HepG2 (cell line): ENCODE results near the gene SPATA32. TPM values are rescaled to one million over a fixed set of nuclear protein-coding genes. Genes with fewer than 3 reads are reported as not detected.

ENCODE experiments used
- ATF7 ChIP-seq, 2 experiments: fragments of 450-650 bp in 1 of 2; sonication (generic) in 1 of 2; formaldehyde crosslinking in 1 of 2; IDR thresholded peaks; 2 replicates each; pipeline versions ENCODE4 v1.4.0 to v1.6.1; 2016 to 2020; ENCODE audit warnings: antibody characterized with exemption in 1 of 2, mild to moderate bottlenecking in 1 of 2, missing genetic modification reagents in 1 of 2
- ATF7-NPFF ChIP-seq: sonication (generic); formaldehyde crosslinking; IDR thresholded peaks from 2 replicates; pipeline ENCODE4 v1.8.1; 2023; ENCODE audit warnings: mild to moderate bottlenecking, low read depth, missing genetic modification reagents, moderate library complexity
- CENPT ChIP-seq: sonication (generic); formaldehyde crosslinking; IDR thresholded peaks from 2 replicates; pipeline ENCODE4 v1.8.0; 2022; ENCODE audit warnings: low read depth, mild to moderate bottlenecking, moderate library complexity, missing genetic modification reagents
- HMG20A ChIP-seq: IDR thresholded peaks from 2 replicates; pipeline ENCODE4 v1.6.1; 2016; ENCODE audit warnings: borderline replicate concordance
- NR2F6 ChIP-seq, 2 experiments: IDR thresholded peaks; 2 replicates each; pipeline ENCODE4 v1.6.1; 2016; ENCODE audit warnings: antibody characterized with exemption in 1 of 2, mild to moderate bottlenecking in 1 of 2
- RBAK ChIP-seq: sonication (generic); formaldehyde crosslinking; IDR thresholded peaks from 2 replicates; pipeline ENCODE4 v1.5.1; 2020; ENCODE audit warnings: mild to moderate bottlenecking, missing genetic modification reagents
- RFX5 ChIP-seq: IDR thresholded peaks from 2 replicates; pipeline ENCODE4 v1.6.1; 2011; ENCODE audit warnings: low read depth, low read length, improper control_type of control experiment
- TSC22D2 ChIP-seq: sonication (generic); formaldehyde crosslinking; IDR thresholded peaks from 2 replicates; pipeline ENCODE4 v1.5.1; 2020; ENCODE audit warnings: missing genetic modification reagents, mild to moderate bottlenecking, borderline replicate concordance
- ZMAT3 ChIP-seq: sonication (generic); formaldehyde crosslinking; conservative IDR thresholded peaks from 2 replicates; pipeline ENCODE4 v1.7.0; 2021; ENCODE audit warnings: missing genetic modification reagents
- ZMYM4 ChIP-seq: sonication (generic); formaldehyde crosslinking; IDR thresholded peaks from 2 replicates; pipeline ENCODE4 v1.8.1; 2023; ENCODE audit warnings: mild to moderate bottlenecking, missing genetic modification reagents
- ZNF253 ChIP-seq: sonication (generic); formaldehyde crosslinking; IDR thresholded peaks from 2 replicates; pipeline ENCODE4 v1.8.0; 2022; ENCODE audit warnings: mild to moderate bottlenecking, missing genetic modification reagents, borderline replicate concordance
- ZNF776 ChIP-seq: sonication (generic); formaldehyde crosslinking; IDR thresholded peaks from 2 replicates; pipeline ENCODE4 v1.4.0; 2020; ENCODE audit warnings: mild to moderate bottlenecking, missing genetic modification reagents
- polyA plus RNA-seq, 8 experiments: library from polyadenylated mRNA; depleted of rRNA in 3 of 8; stranded (reverse) in 7 of 8; unstranded in 1 of 8; fragments of >200 nt; fragmentation: Illumina TruSeq in 4 of 8; extraction: Trizol in 4 of 8; gene quantifications; 2 replicates each; pipeline versions ENCODE4 v1.2.1 to v1.2.3, GENCODE V29; 2011 to 2016; ENCODE audit warnings: low read depth in 4 of 8, missing spikeins in 1 of 8, mixed read lengths in 1 of 8; ENCODE audit not compliant: insufficient read depth in 1 of 8
- total RNA-seq, 5 experiments: library from RNA; depleted of rRNA; stranded (reverse); fragments of >200 nt; fragmentation: Illumina TruSeq; extraction: Trizol; gene quantifications; 2 replicates each; pipeline ENCODE4 v1.2.3, GENCODE V29; 2016; ENCODE audit warnings: low read depth in 1 of 5
- TF ChIP-seq, protein P1 (sequence below): sonication (generic); formaldehyde crosslinking; IDR thresholded peaks from 2 replicates; pipeline ENCODE4 v1.4.0; 2020; ENCODE audit warnings: missing genetic modification reagents
- TF ChIP-seq, protein P2 (sequence below): sonication (generic); formaldehyde crosslinking; IDR thresholded peaks from 2 replicates; pipeline ENCODE4 v1.5.1; 2020; ENCODE audit warnings: missing genetic modification reagents, mild to moderate bottlenecking, borderline replicate concordance
- TF ChIP-seq, protein P3 (sequence below): sonication (generic); formaldehyde crosslinking; IDR thresholded peaks from 2 replicates; pipeline ENCODE4 v1.4.0; 2020; ENCODE audit warnings: missing genetic modification reagents, borderline replicate concordance
- TF ChIP-seq, protein P4 (sequence below): sonication (generic); IDR thresholded peaks from 2 replicates; pipeline ENCODE4 v1.6.1; 2016; ENCODE audit warnings: low read depth, borderline replicate concordance

The SPATA32 gene
- total and polyA plus RNA-seq, 2 of the 13 experiments (the other 11 are each of a cell fraction or from before 2014, with no cell fraction given) = not detected

DNA sequence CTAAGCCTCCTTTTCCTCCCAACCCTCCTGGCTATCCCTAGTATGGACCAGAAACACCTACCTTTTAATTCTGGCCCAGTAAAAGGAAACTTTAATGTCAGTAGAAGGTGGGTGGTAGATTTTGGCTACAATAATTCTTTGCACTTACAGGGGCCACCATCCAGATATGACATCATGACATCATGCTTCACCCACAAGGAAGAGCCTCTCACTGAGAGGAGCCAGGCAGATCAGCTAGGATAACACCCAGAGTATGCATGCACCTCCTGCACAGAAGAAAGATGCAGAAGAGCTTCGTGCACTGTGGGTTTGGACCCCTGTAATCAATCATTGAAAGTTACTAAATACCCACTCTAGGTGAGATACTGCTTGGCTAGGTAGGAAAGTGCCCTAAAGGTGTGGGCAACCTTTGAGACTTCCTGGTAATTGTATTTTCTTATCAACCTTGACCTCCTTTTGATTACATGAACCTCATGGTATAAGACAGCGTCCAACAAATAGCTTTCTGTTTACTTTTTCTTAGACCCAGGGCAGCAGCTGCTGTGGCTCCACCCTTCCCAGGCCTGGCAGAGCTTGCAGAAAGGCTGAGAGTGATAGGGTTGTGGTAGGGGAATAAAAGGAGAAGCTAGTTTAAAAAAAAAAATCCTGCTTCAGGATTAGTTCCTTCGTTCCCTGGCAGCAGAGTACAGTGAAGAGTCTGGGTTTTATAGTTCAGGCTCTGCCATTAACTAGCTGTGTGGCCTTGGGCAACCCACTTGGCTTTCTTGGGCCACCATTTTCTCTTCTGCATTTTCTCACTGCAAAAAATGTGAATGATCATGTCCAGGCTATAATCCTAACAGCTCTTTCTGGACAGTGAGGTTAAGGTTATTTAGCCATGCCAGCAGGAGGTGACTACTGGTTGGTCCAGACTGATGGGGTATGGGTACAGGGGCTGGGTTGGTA is 48.8 kb upstream of the SPATA32 start (continued):
- TF ChIP-seq, protein P1, sequence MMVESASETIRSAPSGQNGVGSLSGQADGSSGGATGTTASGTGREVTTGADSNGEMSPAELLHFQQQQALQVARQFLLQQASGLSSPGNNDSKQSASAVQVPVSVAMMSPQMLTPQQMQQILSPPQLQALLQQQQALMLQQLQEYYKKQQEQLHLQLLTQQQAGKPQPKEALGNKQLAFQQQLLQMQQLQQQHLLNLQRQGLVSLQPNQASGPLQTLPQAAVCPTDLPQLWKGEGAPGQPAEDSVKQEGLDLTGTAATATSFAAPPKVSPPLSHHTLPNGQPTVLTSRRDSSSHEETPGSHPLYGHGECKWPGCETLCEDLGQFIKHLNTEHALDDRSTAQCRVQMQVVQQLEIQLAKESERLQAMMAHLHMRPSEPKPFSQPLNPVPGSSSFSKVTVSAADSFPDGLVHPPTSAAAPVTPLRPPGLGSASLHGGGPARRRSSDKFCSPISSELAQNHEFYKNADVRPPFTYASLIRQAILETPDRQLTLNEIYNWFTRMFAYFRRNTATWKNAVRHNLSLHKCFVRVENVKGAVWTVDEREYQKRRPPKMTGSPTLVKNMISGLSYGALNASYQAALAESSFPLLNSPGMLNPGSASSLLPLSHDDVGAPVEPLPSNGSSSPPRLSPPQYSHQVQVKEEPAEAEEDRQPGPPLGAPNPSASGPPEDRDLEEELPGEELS (CRISPR knock-in tag) = 0 out of 2 replicates have a peak, but pooled peaks have one; percentile 38
- TF ChIP-seq NR2F6 (IDR thresholded peaks at IDR 0.05) = peak; percentile 54
- TF ChIP-seq NR2F6 (CRISPR knock-in tag; IDR thresholded peaks at IDR 0.05) = peak; percentile 57
- no peak for TF ChIP-seq RFX5
- TF ChIP-seq TSC22D2 = no peak
- peak; percentile 77 for TF ChIP-seq ATF7 (IDR thresholded peaks at IDR 0.05)
- no peak for TF ChIP-seq ATF7 (CRISPR knock-in tag; IDR thresholded peaks at IDR 0.05)
- no peak for TF ChIP-seq ATF7-NPFF (CRISPR knock-in tag)
- TF ChIP-seq ZMYM4 (CRISPR knock-in tag) = no peak
- TF ChIP-seq RBAK (CRISPR knock-in tag) = no peak
- TF ChIP-seq, protein P2, sequence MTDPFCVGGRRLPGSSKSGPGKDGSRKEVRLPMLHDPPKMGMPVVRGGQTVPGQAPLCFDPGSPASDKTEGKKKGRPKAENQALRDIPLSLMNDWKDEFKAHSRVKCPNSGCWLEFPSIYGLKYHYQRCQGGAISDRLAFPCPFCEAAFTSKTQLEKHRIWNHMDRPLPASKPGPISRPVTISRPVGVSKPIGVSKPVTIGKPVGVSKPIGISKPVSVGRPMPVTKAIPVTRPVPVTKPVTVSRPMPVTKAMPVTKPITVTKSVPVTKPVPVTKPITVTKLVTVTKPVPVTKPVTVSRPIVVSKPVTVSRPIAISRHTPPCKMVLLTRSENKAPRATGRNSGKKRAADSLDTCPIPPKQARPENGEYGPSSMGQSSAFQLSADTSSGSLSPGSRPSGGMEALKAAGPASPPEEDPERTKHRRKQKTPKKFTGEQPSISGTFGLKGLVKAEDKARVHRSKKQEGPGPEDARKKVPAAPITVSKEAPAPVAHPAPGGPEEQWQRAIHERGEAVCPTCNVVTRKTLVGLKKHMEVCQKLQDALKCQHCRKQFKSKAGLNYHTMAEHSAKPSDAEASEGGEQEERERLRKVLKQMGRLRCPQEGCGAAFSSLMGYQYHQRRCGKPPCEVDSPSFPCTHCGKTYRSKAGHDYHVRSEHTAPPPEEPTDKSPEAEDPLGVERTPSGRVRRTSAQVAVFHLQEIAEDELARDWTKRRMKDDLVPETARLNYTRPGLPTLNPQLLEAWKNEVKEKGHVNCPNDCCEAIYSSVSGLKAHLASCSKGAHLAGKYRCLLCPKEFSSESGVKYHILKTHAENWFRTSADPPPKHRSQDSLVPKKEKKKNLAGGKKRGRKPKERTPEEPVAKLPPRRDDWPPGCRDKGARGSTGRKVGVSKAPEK = no peak
- TF ChIP-seq ZNF253 (CRISPR knock-in tag) = no peak
- TF ChIP-seq HMG20A (CRISPR knock-in tag) = 0 out of 2 replicates have a peak, but pooled peaks have one; percentile 22
- no peak for TF ChIP-seq CENPT (CRISPR knock-in tag)
- 0 out of 2 replicates have a peak, but pooled peaks have one; percentile 40 for TF ChIP-seq ZMAT3
- TF ChIP-seq ZNF776 (CRISPR knock-in tag) = no peak
- TF ChIP-seq, protein P3, sequence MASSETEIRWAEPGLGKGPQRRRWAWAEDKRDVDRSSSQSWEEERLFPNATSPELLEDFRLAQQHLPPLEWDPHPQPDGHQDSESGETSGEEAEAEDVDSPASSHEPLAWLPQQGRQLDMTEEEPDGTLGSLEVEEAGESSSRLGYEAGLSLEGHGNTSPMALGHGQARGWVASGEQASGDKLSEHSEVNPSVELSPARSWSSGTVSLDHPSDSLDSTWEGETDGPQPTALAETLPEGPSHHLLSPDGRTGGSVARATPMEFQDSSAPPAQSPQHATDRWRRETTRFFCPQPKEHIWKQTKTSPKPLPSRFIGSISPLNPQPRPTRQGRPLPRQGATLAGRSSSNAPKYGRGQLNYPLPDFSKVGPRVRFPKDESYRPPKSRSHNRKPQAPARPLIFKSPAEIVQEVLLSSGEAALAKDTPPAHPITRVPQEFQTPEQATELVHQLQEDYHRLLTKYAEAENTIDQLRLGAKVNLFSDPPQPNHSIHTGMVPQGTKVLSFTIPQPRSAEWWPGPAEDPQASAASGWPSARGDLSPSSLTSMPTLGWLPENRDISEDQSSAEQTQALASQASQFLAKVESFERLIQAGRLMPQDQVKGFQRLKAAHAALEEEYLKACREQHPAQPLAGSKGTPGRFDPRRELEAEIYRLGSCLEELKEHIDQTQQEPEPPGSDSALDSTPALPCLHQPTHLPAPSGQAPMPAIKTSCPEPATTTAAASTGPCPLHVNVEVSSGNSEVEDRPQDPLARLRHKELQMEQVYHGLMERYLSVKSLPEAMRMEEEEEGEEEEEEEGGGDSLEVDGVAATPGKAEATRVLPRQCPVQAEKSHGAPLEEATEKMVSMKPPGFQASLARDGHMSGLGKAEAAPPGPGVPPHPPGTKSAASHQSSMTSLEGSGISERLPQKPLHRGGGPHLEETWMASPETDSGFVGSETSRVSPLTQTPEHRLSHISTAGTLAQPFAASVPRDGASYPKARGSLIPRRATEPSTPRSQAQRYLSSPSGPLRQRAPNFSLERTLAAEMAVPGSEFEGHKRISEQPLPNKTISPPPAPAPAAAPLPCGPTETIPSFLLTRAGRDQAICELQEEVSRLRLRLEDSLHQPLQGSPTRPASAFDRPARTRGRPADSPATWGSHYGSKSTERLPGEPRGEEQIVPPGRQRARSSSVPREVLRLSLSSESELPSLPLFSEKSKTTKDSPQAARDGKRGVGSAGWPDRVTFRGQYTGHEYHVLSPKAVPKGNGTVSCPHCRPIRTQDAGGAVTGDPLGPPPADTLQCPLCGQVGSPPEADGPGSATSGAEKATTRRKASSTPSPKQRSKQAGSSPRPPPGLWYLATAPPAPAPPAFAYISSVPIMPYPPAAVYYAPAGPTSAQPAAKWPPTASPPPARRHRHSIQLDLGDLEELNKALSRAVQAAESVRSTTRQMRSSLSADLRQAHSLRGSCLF (CRISPR knock-in tag) = no peak
- TF ChIP-seq, protein P4, sequence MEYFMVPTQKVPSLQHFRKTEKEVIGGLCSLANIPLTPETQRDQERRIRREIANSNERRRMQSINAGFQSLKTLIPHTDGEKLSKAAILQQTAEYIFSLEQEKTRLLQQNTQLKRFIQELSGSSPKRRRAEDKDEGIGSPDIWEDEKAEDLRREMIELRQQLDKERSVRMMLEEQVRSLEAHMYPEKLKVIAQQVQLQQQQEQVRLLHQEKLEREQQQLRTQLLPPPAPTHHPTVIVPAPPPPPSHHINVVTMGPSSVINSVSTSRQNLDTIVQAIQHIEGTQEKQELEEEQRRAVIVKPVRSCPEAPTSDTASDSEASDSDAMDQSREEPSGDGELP = peak; percentile 19; the same call in 1 of the 2 replicates
